Mucosa of stomach (tissue), 1 donor: ENCODE measurements around the gene MYOG.

ENCODE experiments used
- H3K27me3 ChIP-seq: one replicate; pipeline ENCODE4 v1.7.0; 2013; ENCODE audit warnings: mild to moderate bottlenecking, low read length; ENCODE audit not compliant: control insufficient read depth, insufficient read depth
- H3K36me3 ChIP-seq: one replicate; pipeline ENCODE4 v1.7.0; 2013; ENCODE audit warnings: low read length; ENCODE audit not compliant: control insufficient read depth, insufficient read depth
- H3K4me1 ChIP-seq: one replicate; pipeline ENCODE4 v1.7.0; 2013; ENCODE audit warnings: mild to moderate bottlenecking, low read length; ENCODE audit not compliant: control insufficient read depth, insufficient read depth
- H3K4me3 ChIP-seq: one replicate; pipeline ENCODE4 v1.7.0; 2013; ENCODE audit warnings: low read length
- H3K9ac ChIP-seq: one replicate; pipeline ENCODE4 v1.7.0; 2013; ENCODE audit warnings: mild to moderate bottlenecking, low read length, moderate library complexity
- H3K9me3 ChIP-seq: one replicate; pipeline ENCODE4 v1.7.0; 2013; ENCODE audit warnings: mild to moderate bottlenecking, low read length, moderate library complexity; ENCODE audit not compliant: control insufficient read depth
- donor health status: Pancreatic carcinoma.

The MYOG gene

DNA sequence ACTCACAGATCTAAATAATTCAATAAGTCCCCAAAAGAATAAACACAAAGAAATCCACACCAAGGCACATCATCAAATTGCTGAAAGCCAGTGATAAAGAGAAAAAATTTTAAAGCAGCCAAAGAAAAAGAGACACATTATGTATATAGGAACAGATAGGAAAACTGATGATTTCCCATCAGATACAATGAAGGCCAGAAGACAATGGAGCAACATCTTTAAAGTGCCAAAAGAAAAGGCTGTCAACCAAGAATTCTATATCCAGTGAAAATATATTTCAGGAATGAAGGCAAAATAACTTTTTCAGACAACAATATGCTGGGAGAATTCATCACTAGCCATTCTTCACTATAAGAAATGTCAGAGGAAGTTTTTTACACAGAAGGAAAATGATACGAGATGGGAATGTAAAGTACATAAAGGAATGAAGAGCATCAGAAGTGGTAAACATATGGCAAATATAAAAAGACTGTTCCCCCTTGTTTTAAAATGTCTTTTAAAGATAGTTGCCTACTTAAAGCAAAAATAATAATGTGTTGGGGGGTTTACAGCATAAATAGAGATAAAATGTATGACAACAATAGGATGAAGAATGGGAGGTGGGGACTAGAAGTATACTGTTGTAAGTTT is 9.4 kb upstream of the MYOG start:
- H3K27me3 ChIP-seq, result peaks cover 6% of the 10 kb centered on the region
- H3K9me3 ChIP-seq, result no peaks in the 10 kb centered on the region
- no peaks in the 10 kb centered on the region for H3K4me1 ChIP-seq

DNA sequence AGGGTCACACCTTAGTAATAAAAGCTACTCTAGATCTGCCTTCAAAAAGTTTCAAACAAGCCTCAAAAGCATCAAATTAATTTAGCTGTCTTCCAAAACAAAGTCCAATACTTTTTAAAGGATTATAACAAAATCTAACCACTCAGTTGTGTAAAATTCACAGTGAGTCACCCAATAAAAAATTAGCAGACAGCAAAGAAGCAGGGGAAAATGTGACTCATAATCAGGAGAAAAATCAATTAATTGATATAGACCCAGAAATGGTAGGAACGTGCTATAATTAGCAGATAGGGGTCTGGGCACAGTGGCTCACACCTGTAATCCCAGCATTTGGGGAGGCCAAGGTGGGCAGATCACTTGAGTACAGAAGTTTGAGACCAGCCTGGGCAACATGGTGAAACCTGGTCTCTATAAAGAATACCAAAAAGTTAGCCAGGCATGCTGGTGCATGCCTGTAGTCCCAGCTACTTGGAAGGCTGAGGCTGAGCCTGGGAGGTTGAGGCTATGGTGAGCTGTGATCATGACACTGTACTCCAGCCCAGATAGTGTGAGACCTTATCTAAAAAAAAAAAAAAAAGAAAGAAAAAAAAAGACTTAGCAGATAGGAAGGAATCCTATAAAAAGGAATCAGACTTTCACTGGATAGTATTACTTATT is 8.1 kb upstream of the MYOG start:
- Histone ChIP-seq H3K36me3 (no peaks in the 10 kb centered on the region), H3K27me3 (peaks cover 6% of the 10 kb centered on the region), H3K4me1 (no peaks in the 10 kb centered on the region), H3K4me3 (no peak overlapping the region), H3K9me3 (no peaks in the 10 kb centered on the region), H3K9ac (no peak overlapping the region)

More for the DNA sequence above, 9.4 kb upstream of the MYOG start:
- Histone ChIP-seq H3K4me3 (no peak overlapping the region), H3K9ac (no peak overlapping the region), H3K36me3 (no peaks in the 10 kb centered on the region)

DNA sequence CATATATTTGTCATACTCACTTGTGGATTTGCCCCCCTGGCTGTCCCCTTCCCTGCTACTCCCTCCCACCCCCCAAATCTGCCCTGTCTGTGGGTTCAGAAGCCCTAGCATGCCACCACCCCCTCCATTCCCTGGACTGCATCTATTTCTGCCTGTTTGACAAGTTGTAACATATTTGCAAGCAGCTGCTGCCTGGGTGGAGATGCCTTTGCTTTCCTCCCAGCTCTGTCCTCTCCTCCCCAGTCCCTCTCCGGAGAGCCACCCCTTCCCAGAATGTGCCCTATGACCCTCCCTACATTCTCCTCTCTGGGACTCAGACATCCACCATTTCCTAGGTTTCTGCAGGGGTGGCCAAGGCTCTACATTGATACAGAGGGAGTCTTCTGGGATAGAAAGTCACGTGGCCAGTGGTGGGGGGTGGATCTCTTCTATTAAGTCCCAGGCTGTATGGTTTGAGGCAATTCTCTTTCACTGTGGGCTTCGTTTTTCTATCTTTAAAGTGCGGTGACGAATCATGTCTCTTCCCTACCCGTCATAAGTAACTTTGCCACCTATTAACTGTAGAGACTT is 6.0 kb upstream of the MYOG start:
- Histone ChIP-seq H3K4me3 (no peak overlapping the region), H3K27me3 (peaks cover 6% of the 10 kb centered on the region), H3K9ac (no peak overlapping the region), H3K36me3 (no peaks in the 10 kb centered on the region), H3K4me1 (no peaks in the 10 kb centered on the region), H3K9me3 (no peaks in the 10 kb centered on the region)

DNA sequence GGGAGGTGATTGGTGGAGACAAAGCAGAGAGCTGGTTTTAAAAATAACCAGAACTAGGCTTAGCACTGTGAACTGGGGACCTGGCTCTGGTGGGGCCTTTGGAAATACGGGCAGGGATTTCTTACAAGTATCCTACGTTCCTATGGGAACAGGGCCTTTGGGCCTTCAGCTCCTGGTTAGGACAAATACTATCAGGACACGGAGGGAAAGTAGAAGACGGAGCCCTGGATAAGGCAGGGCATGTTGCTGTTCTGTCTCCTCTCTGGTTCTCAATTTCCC is 5.3 kb upstream of the MYOG start:
- Histone ChIP-seq H3K4me3 (no peak overlapping the region), H3K27me3 (peaks cover 6% of the 10 kb centered on the region), H3K4me1 (no peaks in the 10 kb centered on the region), H3K9ac (no peak overlapping the region), H3K9me3 (no peaks in the 10 kb centered on the region), H3K36me3 (no peaks in the 10 kb centered on the region)

DNA sequence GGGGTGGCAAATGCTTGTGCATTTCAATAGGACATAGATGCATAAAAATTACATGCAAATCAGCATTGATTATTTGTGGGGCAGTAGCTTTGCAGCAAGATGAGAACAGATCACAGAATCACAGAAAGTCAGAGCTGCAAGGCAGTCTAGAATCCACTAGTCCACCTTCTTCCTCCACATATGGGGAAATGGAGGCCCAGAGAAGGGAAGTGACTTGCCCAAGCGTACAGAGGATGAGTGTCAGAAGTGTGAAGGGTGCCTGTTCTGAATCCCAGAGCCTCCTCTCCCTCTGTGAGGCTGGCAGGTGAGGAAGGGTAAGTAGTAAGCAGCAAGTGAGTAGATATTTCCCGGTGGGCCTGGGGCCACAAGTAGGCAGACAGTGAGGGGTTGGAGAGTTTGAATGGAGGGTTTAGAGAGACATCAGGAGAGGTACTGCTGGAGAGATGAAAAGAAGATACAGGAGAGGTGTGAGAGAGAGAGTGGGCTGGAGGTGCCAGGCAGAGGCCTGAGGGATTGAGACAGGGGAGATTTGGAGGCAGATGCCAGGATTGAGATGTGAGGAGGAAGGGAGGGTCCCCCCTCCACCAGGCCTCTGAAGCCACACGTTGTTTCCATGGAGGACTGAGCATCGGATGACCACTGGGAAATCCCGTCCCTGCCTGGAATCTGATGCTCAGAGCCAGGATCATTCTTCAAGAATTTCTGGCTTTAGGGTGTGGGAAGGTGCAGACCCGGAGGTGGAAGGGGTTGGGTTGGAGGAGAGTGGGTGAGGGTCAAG is 4.8 kb upstream of the MYOG start:
- Histone ChIP-seq H3K27me3 (peaks cover 6% of the 10 kb centered on the region), H3K9ac (no peak overlapping the region), H3K4me1 (no peaks in the 10 kb centered on the region), H3K4me3 (no peak overlapping the region), H3K9me3 (no peaks in the 10 kb centered on the region), H3K36me3 (no peaks in the 10 kb centered on the region)

DNA sequence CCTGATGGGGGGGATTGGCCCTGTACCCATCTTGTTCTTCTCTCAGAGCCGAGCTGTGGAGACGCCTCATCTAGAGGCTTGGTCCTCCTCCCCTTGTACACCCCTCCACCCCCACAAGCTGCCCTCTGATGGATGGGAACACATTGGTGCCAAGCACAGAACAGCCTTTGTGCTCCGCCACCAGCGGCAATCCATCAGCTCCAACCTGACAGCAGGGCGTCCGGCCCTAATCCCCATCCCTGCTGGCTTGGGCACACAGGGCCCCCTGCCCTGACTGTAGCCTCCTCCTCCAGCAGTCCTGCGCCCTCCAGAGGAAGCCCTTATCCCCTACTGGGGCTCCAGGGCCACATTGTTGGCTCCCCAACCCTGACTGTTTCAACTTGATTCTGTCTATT is 3.8 kb upstream of the MYOG start:
- Histone ChIP-seq H3K9me3 (no peaks in the 10 kb centered on the region), H3K4me3 (no peak overlapping the region), H3K9ac (no peak overlapping the region), H3K36me3 (no peaks in the 10 kb centered on the region), H3K27me3 (peaks cover 6% of the 10 kb centered on the region), H3K4me1 (no peaks in the 10 kb centered on the region)

DNA sequence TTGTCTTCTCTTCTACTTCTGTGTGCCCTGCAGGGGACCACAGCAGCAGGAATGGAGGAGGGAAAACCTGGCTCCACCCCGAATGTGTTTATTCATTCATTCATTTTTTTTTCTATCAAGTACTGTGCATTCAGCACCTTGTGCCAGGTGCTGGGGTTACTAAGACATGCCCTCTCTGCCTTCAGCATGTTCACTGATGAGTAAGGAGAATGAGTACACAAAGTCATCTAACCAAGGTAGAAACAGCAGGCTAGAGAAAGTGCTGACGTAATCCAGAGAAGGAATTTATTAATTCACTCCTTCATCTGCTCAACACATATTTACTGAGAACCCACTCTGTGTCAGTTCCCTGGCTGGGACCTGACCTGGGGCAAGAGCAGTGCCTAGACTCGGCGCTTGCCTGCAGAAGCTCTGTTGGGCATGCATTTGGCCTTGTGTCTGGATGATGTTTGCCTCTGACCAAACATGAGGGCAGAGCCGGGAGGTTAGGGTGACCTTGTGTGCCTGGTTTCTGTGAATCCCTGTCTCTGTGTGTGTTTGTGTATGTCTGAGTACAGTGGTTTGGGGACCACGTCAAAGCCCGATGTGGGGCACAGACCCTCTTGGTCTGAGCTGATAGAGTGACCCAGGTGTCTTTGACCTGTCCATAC is 3.3 kb upstream of the MYOG start:
- peaks cover 6% of the 10 kb centered on the region for H3K27me3 ChIP-seq
- no peak overlapping the region for H3K9ac ChIP-seq
- no peaks in the 10 kb centered on the region for H3K9me3 ChIP-seq
- no peaks in the 10 kb centered on the region for H3K4me1 ChIP-seq
- no peaks in the 10 kb centered on the region for H3K36me3 ChIP-seq
- H3K4me3 ChIP-seq, result no peak overlapping the region

DNA sequence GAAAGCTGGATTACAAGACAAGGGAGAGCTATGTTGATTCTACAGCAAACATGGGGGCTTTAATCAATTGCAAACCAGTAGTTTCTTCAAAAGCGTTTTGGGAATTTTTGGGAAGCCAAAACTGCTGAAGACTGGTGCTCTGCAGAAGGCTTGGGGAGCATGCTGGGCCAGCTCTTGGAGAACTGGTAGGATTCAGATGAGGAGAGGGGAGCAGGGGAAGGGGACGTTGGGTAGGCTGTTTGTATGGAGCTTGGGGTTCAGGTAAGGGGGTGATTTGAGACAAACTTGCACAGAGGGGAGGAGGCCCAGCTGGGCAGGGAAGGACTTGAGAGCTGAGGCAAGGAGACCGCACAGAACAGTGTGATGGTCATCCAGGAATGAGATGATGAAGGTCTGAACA is 2.6 kb upstream of the MYOG start:
- H3K4me1 ChIP-seq, result no peaks in the 10 kb centered on the region
- no peak overlapping the region for H3K9ac ChIP-seq
- no peaks in the 10 kb centered on the region for H3K36me3 ChIP-seq
- no peak overlapping the region for H3K4me3 ChIP-seq
- peaks cover 6% of the 10 kb centered on the region for H3K27me3 ChIP-seq
- no peaks in the 10 kb centered on the region for H3K9me3 ChIP-seq

DNA sequence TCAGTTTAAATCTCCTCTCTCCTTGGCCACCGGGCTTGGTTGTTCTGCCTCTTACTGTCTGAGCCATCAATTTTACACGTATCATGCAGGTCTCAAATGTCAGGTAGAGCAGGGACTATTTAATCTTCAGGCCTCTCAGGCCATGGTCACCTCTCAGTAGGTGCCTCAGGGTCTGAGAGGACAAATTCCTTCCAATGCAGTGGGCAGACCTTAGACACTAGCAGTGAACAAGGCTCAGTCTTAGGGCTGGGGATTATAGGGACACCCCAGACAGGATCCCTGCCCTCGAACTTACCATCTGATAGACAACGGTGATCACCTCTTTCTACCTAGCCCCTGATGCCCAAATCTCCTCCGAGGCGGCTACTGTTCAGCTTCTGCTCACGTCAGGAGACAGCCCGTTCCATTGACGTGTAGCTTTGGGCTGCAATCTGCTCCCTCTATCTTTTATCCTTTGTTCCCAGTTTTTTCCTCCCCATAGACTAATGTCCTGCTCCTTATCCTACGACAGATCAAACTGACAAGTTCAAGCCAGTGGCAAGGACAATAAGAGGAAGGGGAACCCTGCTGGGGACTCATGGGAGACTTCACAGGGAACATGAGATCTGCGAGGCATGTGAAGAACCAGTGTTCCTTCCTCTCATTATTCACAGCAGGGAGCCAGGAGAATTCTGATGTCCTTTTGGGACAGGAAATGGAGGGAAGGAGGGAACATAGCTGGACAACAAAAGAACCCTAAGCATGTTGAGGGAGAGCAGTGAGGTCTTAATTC is 1.4 kb upstream of the MYOG start:
- H3K27me3 ChIP-seq, result peaks cover 14% of the 10 kb centered on the region
- no peak overlapping the region for H3K9ac ChIP-seq
- H3K4me1 ChIP-seq, result no peaks in the 10 kb centered on the region
- no peaks in the 10 kb centered on the region for H3K36me3 ChIP-seq
- H3K4me3 ChIP-seq, result no peak overlapping the region
- H3K9me3 ChIP-seq, result no peaks in the 10 kb centered on the region

DNA sequence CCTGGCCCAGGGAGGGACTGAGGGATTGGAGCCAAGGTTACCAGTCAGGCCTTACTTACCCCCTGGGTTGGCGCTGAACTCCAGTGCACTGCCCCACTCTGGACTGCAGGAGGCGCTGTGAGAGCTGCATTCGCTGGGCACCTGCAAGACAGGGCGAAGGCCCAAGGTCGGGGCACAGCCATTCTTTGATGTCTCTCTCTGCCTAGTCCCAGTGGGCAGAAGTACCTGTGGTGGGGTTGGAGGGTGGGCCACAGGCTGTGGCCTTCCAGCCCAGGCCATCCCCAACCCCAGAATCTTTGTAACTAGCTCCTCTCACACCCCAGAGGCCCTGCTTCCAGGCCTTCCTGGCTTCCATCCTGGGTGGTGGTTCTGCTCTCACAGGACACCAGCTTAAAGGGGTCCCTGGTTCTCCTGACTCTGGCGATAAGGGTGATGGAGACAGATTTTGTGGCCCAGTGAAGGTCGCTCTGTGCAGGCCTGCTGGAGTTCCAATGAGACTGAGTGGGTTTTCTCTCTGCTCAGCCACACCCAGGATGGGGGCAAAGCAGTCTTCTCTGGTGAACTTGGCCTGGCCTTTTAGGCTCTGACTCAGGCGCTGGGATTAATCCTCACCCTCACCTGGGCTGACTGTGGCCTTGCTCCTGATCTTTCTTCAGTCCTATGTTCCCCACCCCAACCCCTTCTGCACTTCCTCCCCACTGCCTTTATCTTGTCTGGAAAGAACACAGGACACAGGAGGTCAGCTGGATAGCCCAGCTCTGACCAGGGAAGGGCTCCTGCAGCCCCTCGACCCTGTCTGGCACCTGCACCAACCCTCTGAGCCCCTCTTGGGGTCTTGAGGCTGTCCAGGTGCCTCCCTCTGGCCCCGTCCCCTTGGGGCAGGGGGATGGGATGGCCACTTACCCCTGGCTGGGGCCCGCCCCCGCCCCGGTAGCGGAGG is 954 bp downstream of the MYOG start:
- peaks cover 8% of the 10 kb centered on the region for H3K27me3 ChIP-seq
- no peak overlapping the region for H3K4me3 ChIP-seq
- no peaks in the 10 kb centered on the region for H3K4me1 ChIP-seq
- no peak overlapping the region for H3K9ac ChIP-seq
- H3K36me3 ChIP-seq, result no peaks in the 10 kb centered on the region
- no peaks in the 10 kb centered on the region for H3K9me3 ChIP-seq

DNA sequence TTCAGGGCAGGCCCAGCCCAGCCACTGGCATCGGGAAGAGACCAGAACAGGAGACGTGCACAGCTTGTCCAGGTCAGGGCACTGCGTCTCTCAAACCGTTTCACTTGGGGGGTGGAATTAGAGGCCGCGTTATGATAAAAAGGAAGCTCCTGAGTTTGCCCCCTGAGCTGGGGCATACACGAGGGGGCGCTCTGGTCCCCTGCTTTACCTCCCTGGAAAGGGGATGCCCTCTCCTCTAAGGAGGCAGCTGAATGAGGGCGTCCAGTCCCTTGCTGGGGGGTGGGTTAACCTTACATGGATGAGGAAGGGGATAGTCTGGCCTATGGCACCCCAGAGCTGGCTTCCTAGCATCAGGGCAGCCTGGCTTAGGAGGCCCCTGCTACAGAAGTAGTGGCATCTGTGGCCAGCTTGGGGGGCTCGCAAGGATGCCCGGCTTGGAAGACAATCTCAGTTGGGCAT is 2.3 kb downstream of the MYOG start:
- Histone ChIP-seq H3K27me3 (peaks cover 15% of the 10 kb centered on the region), H3K9me3 (no peaks in the 10 kb centered on the region), H3K4me3 (no peak overlapping the region), H3K36me3 (no peaks in the 10 kb centered on the region), H3K4me1 (no peaks in the 10 kb centered on the region), H3K9ac (no peak overlapping the region)
